Spleen (tissue), 11 donors: ENCODE data around the gene NDUFV2. TPM values are rescaled to one million over a fixed set of nuclear protein-coding genes. Genes with fewer than 3 reads are reported as not detected.
A peak's percentile ranks its signal among the peaks of the same experiment; 100 is the strongest.

Source experiments
- DNase-seq: peaks from one replicate; pipeline ENCODE4 v3.0.0-alpha.2; 2020
- H3K27ac ChIP-seq, 8 donors: fragments of 200-600 bp; sonication (generic) in 7 of 8; 1 replicate in 4 of 8; 2 replicates in 4 of 8; pipeline versions ENCODE4 v1.5.0 to v1.8.0; 2016 to 2021; ENCODE audit warnings: inconsistent platforms in 4 of 8, mild to moderate bottlenecking in 4 of 8, moderate library complexity in 1 of 8
- H3K27me3 ChIP-seq, 7 donors: fragments of 200-600 bp; sonication (generic) in 6 of 7; replicated peaks in 1 of 7; 1 replicate in 4 of 7; 2 replicates in 3 of 7; pipeline versions ENCODE4 v1.5.0 to v1.8.0; 2016 to 2021; ENCODE audit warnings: inconsistent platforms in 3 of 7, mild to moderate bottlenecking in 1 of 7
- H3K36me3 ChIP-seq, 6 donors: fragments of 200-600 bp; sonication (generic) in 5 of 6; 1 replicate in 4 of 6; 2 replicates in 2 of 6; pipeline versions ENCODE4 v1.5.0 to v1.8.0; 2016 to 2021; ENCODE audit warnings: inconsistent platforms in 2 of 6
- H3K4me1 ChIP-seq, 6 donors: fragments of 200-600 bp; sonication (generic) in 5 of 6; 1 replicate in 3 of 6; 2 replicates in 3 of 6; pipeline versions ENCODE4 v1.5.0 to v1.8.0; 2016 to 2021; ENCODE audit warnings: inconsistent platforms in 3 of 6
- H3K4me3 ChIP-seq, 8 donors: fragments of 200-600 bp; sonication (generic) in 7 of 8; 1 replicate in 4 of 8; 2 replicates in 4 of 8; pipeline versions ENCODE4 v1.5.0 to v1.8.0; 2016 to 2021; ENCODE audit warnings: inconsistent platforms in 4 of 8, mild to moderate bottlenecking in 4 of 8, moderate library complexity in 2 of 8
- H3K9me3 ChIP-seq, 8 donors: fragments of 200-600 bp; sonication (generic) in 7 of 8; 1 replicate in 4 of 8; 2 replicates in 4 of 8; pipeline versions ENCODE4 v1.5.0 to v1.8.0; 2016 to 2021; ENCODE audit warnings: inconsistent platforms in 4 of 8
- CTCF ChIP-seq, 11 experiments: fragments of 200-600 bp in 7 of 11; fragments of 450-650 bp in 4 of 11; sonication (generic) in 4 of 11; IDR thresholded peaks in 8 of 11; conservative IDR thresholded peaks in 3 of 11; 1 replicate in 7 of 11; 2 replicates in 4 of 11; pipeline versions ENCODE4 v1.4.0 to v1.8.0; 2016 to 2021; ENCODE audit warnings: antibody characterized with exemption in 11 of 11, inconsistent platforms in 4 of 11, mild to moderate bottlenecking in 1 of 11
- POLR2A ChIP-seq, 3 donors: fragments of 450-650 bp; IDR thresholded peaks; one replicate each; pipeline ENCODE4 v1.5.1; 2017; ENCODE audit warnings: antibody characterized with exemption in 3 of 3, mild to moderate bottlenecking in 1 of 3
- POLR2AphosphoS5 ChIP-seq, 3 donors: sonication (generic); formaldehyde crosslinking; IDR thresholded peaks; one replicate each; pipeline ENCODE4 v1.5.1; 2017; ENCODE audit warnings: antibody characterized with exemption in 3 of 3
- WGBS, 5 donors: extraction: QIAGEN DNeasy Blood & Tissue Kit in 3 of 5; methylation state at CpG; one replicate each; pipeline versions ENCODE4 v1.1.5 to v1.1.7; 2013 to 2018; 5-methylcytosine and 5-hydroxymethylcytosine counted together
- intact Hi-C: fragments of 100-400 bp; cut with DNase I; formaldehyde crosslinking; loops from one replicate; pipeline ENCODE4 v1.15.0; 2023; ENCODE audit warnings: low total_unique reads
- polyA plus RNA-seq, 3 donors: library from polyadenylated mRNA; stranded (reverse); fragments of 200-250 nt; gene quantifications; one replicate each; pipeline ENCODE4 v1.2.1, GENCODE V29; 2013
- total RNA-seq, 7 donors: library from RNA; depleted of rRNA in 3 of 7; stranded (reverse); fragments of >200 nt in 3 of 7; fragmentation: NEBNext Ultra II Directional in 4 of 7; extraction: Animal tissue kit (Norgen Biotek cat#: 25700) in 4 of 7; gene quantifications; one replicate each; pipeline versions ENCODE4 v1.1.0 to v1.2.1, GENCODE V29; 2016 to 2021
- donor health status: healthy with polysubstance abuse.
- donor health status: DM: no; HTN: no; CAD: no; lungs with moderate emphysema.
- donor health status: DM: no; HTN: no; CAD: no.
- donor health status: Bipolar disorder and iron deficiency.
- donor health status: healthy.
- donor health status: DM: no; HTN: no; CAD: no.
- donor health status: DM: yes; HTN: yes; CAD: no.

NDUFV2 gene
- total and polyA plus RNA-seq, 10 donors = 89.8 to 175 (median 101) TPM

- intact Hi-C loops = no loop called here
- Histone ChIP-seq H3K36me3 (peaks cover 0 to 100% (median 62%) of the 10 kb centered on the region in 6 donors), H3K4me1 (peaks cover 5 to 67% (median 11%) of the 10 kb centered on the region in 6 donors), H3K27me3 (no peaks in the 10 kb centered on the region), H3K27ac (no peak overlapping the region), H3K4me3 (no peak overlapping the region), H3K9me3 (no peaks in the 10 kb centered on the region)
- TF ChIP-seq POLR2AphosphoS5 (IDR thresholded peaks at IDR 0.05) = no peak
- TF ChIP-seq POLR2A (IDR thresholded peaks at IDR 0.05) = no peak
- TF ChIP-seq CTCF (IDR thresholded peaks at IDR 0.05 in 8 of 11, conservative IDR thresholded peaks at IDR 0.05 in 3 of 11) = no peak
- DNase-seq = no peak
- 85 to 97% (median 93%) methylated on average over 3 of the region's 3 CpGs for whole genome bisulfite sequencing, 5 donors
These were observed 23.8 kb downstream of the NDUFV2 start for GRCh38 chr18:9126337-9126736.

- 87 to 95% (median 90%) methylated on average over 4 of the region's 4 CpGs for whole genome bisulfite sequencing, 5 donors
- DNase-seq = no peak
- no peak overlapping the region for H3K4me3 ChIP-seq
- H3K27me3 ChIP-seq = no peaks in the 10 kb centered on the region
- H3K4me1 ChIP-seq = peaks cover 2 to 73% (median 18%) of the 10 kb centered on the region in 6 donors
- no peaks in the 10 kb centered on the region for H3K9me3 ChIP-seq
- intact Hi-C loops = no loop called here
- TF ChIP-seq POLR2A (IDR thresholded peaks at IDR 0.05) (no peak), POLR2AphosphoS5 (IDR thresholded peaks at IDR 0.05) (no peak), CTCF (IDR thresholded peaks at IDR 0.05 in 8 of 11, conservative IDR thresholded peaks at IDR 0.05 in 3 of 11) (no peak)
- H3K36me3 ChIP-seq = peaks cover 0 to 100% (median 66%) of the 10 kb centered on the region in 6 donors
- peak overlapping the region in 1 of 8 donors; percentile 16 for H3K27ac ChIP-seq
These were observed 27.7 kb downstream of the NDUFV2 start for GRCh38 chr18:9130195-9130594.

GRCh38 chr18:9130806-9131205 is 28.3 kb downstream of the NDUFV2 start:
- TF ChIP-seq POLR2AphosphoS5 (IDR thresholded peaks at IDR 0.05) = no peak
- TF ChIP-seq CTCF (IDR thresholded peaks at IDR 0.05 in 8 of 11, conservative IDR thresholded peaks at IDR 0.05 in 3 of 11) = no peak
- TF ChIP-seq POLR2A (IDR thresholded peaks at IDR 0.05) = no peak
- no peaks in the 10 kb centered on the region for H3K27me3 ChIP-seq
- H3K4me1 ChIP-seq = peaks cover 8 to 79% (median 24%) of the 10 kb centered on the region in 6 donors
- 66 to 89% (median 82%) methylated on average over 2 of the region's 2 CpGs for WGBS, 5 donors
- peak overlapping the region in 1 of 8 donors; percentile 28 for H3K27ac ChIP-seq
- intact Hi-C loops = no loop called here
- H3K4me3 ChIP-seq = no peak overlapping the region
- peaks cover 0 to 95% (median 63%) of the 10 kb centered on the region in 6 donors for H3K36me3 ChIP-seq
- DNase-seq = no peak
- H3K9me3 ChIP-seq = no peaks in the 10 kb centered on the region

GRCh38 chr18:9132628-9133027 is 30.1 kb downstream of the NDUFV2 start:
- WGBS, 5 donors = 92 to 99% (median 96%) methylated on average over 4 of the region's 4 CpGs
- intact Hi-C loops = no loop called here
- peak overlapping the region in 4 of 8 donors; percentile 9 to 57 (median 16) for H3K27ac ChIP-seq

More at GRCh38 chr18:9132628-9133027, 30.1 kb downstream of the NDUFV2 start:
- peaks cover 8 to 76% (median 25%) of the 10 kb centered on the region in 6 donors for H3K4me1 ChIP-seq
- peak in 2 of 3 donors; percentile 7 to 28 for TF ChIP-seq POLR2AphosphoS5 (IDR thresholded peaks at IDR 0.05)
- no peak for TF ChIP-seq POLR2A (IDR thresholded peaks at IDR 0.05)
- DNase-seq = no peak
- H3K36me3 ChIP-seq = peaks cover 0 to 76% (median 49%) of the 10 kb centered on the region in 6 donors
- H3K4me3 ChIP-seq = no peak overlapping the region
- no peaks in the 10 kb centered on the region for H3K9me3 ChIP-seq
- H3K27me3 ChIP-seq = no peaks in the 10 kb centered on the region
